ENCODE results near the gene BMP7.
A peak's percentile ranks its signal among the peaks of the same experiment; 100 is the strongest.

Gene BMP7

GRCh38 chr20:57288651-57289277 is 22.3 kb upstream of the BMP7 start:
- no peak for DNase-seq (ENCODE audit: extremely low read depth, low read depth)
- H3K4me3 ChIP-seq (replicated peaks; ENCODE audit: low read depth, low read length): no peak overlapping the region
- TF ChIP-seq CTCF (IDR thresholded peaks at IDR 0.05; ENCODE audit: low read depth, low read length, missing control alignments): no peak

GRCh38 chr20:57287901-57288300 is 21.5 kb upstream of the BMP7 start:
- no peak for DNase-seq (ENCODE audit: extremely low read depth, low read depth)
- H3K4me3 ChIP-seq (replicated peaks; ENCODE audit: low read depth, low read length): no peak overlapping the region
- no peak for TF ChIP-seq CTCF (IDR thresholded peaks at IDR 0.05; ENCODE audit: low read depth, low read length, missing control alignments)

GRCh38 chr20:57287007-57287880 is 20.8 kb upstream of the BMP7 start:
- H3K4me3 ChIP-seq (replicated peaks; ENCODE audit: low read depth, low read length): no peak overlapping the region
- DNase-seq (ENCODE audit: extremely low read depth, low read depth): no peak
- TF ChIP-seq CTCF (IDR thresholded peaks at IDR 0.05; ENCODE audit: low read depth, low read length, missing control alignments): no peak

GRCh38 chr20:57283860-57284259 is 17.4 kb upstream of the BMP7 start:
- H3K4me3 ChIP-seq (replicated peaks; ENCODE audit: low read depth, low read length): no peak overlapping the region
- no peak for TF ChIP-seq CTCF (IDR thresholded peaks at IDR 0.05; ENCODE audit: low read depth, low read length, missing control alignments)
- DNase-seq (ENCODE audit: extremely low read depth, low read depth): no peak

- no peak overlapping the region for H3K4me3 ChIP-seq (replicated peaks; ENCODE audit: low read depth, low read length)
- no peak for TF ChIP-seq CTCF (IDR thresholded peaks at IDR 0.05; ENCODE audit: low read depth, low read length, missing control alignments)
- DNase-seq (ENCODE audit: extremely low read depth, low read depth): peak; percentile 30
These were observed 16.4 kb upstream of the BMP7 start for GRCh38 chr20:57282670-57283361.

GRCh38 chr20:57281900-57282299 is 15.5 kb upstream of the BMP7 start:
- TF ChIP-seq CTCF (IDR thresholded peaks at IDR 0.05; ENCODE audit: low read depth, low read length, missing control alignments): no peak
- no peak for DNase-seq (ENCODE audit: extremely low read depth, low read depth)
- no peak overlapping the region for H3K4me3 ChIP-seq (replicated peaks; ENCODE audit: low read depth, low read length)

All from HFF-Myc (cell line).